ACC112 (cell line): ENCODE data around the gene GDF2.

Experiments used
- H2AFZ ChIP-seq: fragments of 200-600 bp; sonication (generic); one replicate; pipeline ENCODE4 v1.6.0; 2017; ENCODE audit warnings: antibody characterized with exemption, low read length; ENCODE audit not compliant: unreplicated experiment
- H3K27ac ChIP-seq: fragments of 200-600 bp; sonication (generic); 2 replicates; pipeline ENCODE4 v1.5.1; 2014; ENCODE audit warnings: low read depth, mild to moderate bottlenecking, antibody characterized with exemption, low read length, moderate library complexity
- H3K27me3 ChIP-seq: fragments of 200-600 bp; sonication (generic); 2 replicates; pipeline ENCODE4 v1.6.1; 2014; ENCODE audit warnings: mild to moderate bottlenecking, antibody characterized with exemption, low read length, moderate library complexity, mixed read lengths; ENCODE audit not compliant: insufficient read depth
- H3K36me3 ChIP-seq: fragments of 200-600 bp; sonication (generic); 2 replicates; pipeline ENCODE4 v1.6.1; 2016; ENCODE audit warnings: mild to moderate bottlenecking, antibody characterized with exemption, low read length, moderate library complexity, mixed read lengths; ENCODE audit not compliant: insufficient read depth
- H3K4me1 ChIP-seq: fragments of 200-600 bp; sonication (generic); one replicate; pipeline ENCODE4 v1.6.1; 2016; ENCODE audit warnings: low read length, mixed read lengths; ENCODE audit not compliant: insufficient read depth, unreplicated experiment, control insufficient read depth
- H3K4me3 ChIP-seq: fragments of 200-600 bp; sonication (generic); 2 replicates; pipeline ENCODE4 v1.5.1; 2014; ENCODE audit warnings: mild to moderate bottlenecking, low read depth, low read length
- H3K79me2 ChIP-seq: fragments of 200-600 bp; sonication (generic); one replicate; pipeline ENCODE4 v1.6.0; 2016; ENCODE audit warnings: low read length; ENCODE audit not compliant: control insufficient read depth, unreplicated experiment, insufficient read depth

The GDF2 gene

DNA sequence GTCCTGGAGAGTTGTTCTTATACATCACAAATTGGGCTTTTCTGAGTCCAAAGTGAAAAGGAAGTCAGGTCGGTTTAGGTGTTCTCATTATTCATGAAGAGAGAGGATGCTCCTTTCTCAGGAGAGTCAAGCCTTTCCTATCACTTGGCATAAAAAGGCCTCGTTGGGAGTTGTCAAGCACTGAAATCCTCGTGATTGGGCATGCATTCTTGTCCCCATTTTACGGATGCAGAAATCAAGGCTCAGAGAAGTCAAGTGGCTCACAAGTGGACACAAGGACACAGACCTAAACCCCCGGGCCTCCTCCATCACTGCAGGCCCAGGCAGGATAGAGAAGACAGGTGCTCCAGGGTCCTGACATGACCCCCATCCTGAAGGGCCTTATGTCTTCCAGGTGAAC lies 34.5 kb downstream of the GDF2 start:
- no peak overlapping the region for H3K27ac ChIP-seq
- no peaks in the 10 kb centered on the region for H3K79me2 ChIP-seq
- H3K27me3 ChIP-seq: no peaks in the 10 kb centered on the region
- H3K4me1 ChIP-seq: no peaks in the 10 kb centered on the region
- H3K36me3 ChIP-seq: no peaks in the 10 kb centered on the region
- no peak overlapping the region for H2AFZ ChIP-seq
- no peak overlapping the region for H3K4me3 ChIP-seq

- H3K27ac ChIP-seq: no peak overlapping the region
- H3K27me3 ChIP-seq: no peaks in the 10 kb centered on the region
- H3K4me1 ChIP-seq: no peaks in the 10 kb centered on the region
- no peak overlapping the region for H2AFZ ChIP-seq
- no peaks in the 10 kb centered on the region for H3K79me2 ChIP-seq
- no peak overlapping the region for H3K4me3 ChIP-seq
- H3K36me3 ChIP-seq: no peaks in the 10 kb centered on the region
Measured at GRCh38 chr10:47357131-47357582, 34.9 kb downstream of the GDF2 start.

GRCh38 chr10:47357911-47358310 lies 35.7 kb downstream of the GDF2 start:
- H3K4me3 ChIP-seq: no peak overlapping the region
- no peaks in the 10 kb centered on the region for H3K79me2 ChIP-seq
- no peak overlapping the region for H2AFZ ChIP-seq
- no peaks in the 10 kb centered on the region for H3K4me1 ChIP-seq
- no peaks in the 10 kb centered on the region for H3K27me3 ChIP-seq
- no peak overlapping the region for H3K27ac ChIP-seq
- H3K36me3 ChIP-seq: no peaks in the 10 kb centered on the region

DNA sequence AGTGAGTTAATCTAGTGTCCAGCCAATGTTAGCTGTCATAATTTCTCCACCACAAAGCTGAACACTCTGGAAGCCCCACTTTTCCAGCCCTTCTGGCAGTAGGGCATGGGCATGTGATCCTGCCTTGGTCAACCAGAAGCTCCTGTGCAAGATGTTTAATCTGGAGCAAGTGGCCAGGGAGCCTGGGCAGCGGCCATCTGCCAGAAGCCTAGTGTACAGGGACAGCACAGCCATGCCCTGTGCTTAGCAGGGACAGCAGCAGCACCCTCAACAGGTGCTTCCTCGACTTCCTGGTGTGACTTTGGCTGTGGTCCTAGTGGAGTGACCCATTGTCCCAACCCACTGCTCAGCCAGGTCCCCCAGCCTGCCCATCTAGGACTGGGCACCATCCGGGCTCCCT lies 36.2 kb downstream of the GDF2 start:
- Histone ChIP-seq H3K4me3 (no peak overlapping the region), H3K36me3 (no peaks in the 10 kb centered on the region), H3K79me2 (no peaks in the 10 kb centered on the region), H2AFZ (no peak overlapping the region), H3K4me1 (no peaks in the 10 kb centered on the region), H3K27me3 (no peaks in the 10 kb centered on the region), H3K27ac (no peak overlapping the region)

DNA sequence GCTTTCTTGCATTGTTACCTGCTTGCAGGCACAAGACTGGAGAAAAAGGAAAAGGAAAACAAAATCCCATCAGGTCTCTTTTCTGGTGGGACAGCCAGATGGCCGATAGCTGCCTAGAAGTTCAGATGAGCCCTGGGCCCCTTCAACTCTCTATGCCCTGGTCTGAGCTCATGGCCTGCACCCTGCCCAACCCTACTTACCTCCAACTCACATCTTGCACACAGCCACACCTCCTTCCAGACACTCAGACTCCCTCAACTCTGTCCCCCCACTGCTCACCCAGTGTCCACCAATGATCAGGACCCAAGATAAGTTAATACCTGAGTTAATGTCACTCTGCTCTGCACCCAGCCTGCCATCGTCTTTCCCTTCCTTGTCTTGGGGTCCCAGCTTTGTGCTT lies 36.8 kb downstream of the GDF2 start:
- Histone ChIP-seq H3K36me3 (no peaks in the 10 kb centered on the region), H3K27ac (no peak overlapping the region), H3K4me1 (no peaks in the 10 kb centered on the region), H3K27me3 (no peaks in the 10 kb centered on the region), H3K79me2 (no peaks in the 10 kb centered on the region), H2AFZ (no peak overlapping the region), H3K4me3 (no peak overlapping the region)

DNA sequence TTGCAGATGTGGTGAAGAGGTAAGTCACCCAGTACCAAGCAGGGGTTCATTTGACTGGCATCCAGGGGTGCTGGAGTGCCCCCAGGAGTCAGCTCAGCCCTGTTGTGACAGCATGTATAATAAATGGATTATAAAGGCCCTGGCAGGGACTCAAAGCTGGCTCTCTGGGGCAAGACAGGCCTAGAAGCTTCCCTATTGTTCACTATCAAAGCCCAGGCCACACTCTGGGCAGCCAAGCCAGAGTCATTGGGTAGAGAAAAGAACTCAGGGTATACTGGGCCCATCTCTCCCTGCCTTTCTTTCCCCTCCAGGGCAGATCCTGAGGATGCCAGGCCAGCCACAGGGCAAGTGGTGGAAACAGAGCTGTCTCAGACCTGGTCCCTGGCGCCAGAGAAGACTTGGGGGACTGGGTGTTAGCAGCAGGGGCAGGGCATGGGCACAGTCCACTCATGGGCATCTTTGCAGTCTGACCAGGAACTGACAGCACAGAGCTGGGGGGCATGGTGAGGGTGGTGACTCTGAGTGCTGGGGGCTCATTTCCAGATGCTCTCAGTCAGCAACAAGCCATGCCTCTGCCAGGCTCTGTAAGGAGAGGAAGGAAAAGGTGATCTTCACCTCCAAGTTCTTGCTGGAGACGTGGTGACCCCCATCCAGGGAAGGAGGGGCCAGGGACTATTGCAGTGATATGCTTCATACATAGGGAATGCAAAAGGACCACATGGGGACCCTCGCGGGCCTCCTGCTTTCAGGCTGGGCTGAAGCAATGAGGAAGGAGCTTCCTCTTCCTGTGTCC lies 37.6 kb downstream of the GDF2 start:
- Histone ChIP-seq H3K27me3 (no peaks in the 10 kb centered on the region), H3K79me2 (no peaks in the 10 kb centered on the region), H3K4me3 (no peak overlapping the region), H3K4me1 (no peaks in the 10 kb centered on the region), H2AFZ (no peak overlapping the region), H3K27ac (no peak overlapping the region), H3K36me3 (no peaks in the 10 kb centered on the region)

DNA sequence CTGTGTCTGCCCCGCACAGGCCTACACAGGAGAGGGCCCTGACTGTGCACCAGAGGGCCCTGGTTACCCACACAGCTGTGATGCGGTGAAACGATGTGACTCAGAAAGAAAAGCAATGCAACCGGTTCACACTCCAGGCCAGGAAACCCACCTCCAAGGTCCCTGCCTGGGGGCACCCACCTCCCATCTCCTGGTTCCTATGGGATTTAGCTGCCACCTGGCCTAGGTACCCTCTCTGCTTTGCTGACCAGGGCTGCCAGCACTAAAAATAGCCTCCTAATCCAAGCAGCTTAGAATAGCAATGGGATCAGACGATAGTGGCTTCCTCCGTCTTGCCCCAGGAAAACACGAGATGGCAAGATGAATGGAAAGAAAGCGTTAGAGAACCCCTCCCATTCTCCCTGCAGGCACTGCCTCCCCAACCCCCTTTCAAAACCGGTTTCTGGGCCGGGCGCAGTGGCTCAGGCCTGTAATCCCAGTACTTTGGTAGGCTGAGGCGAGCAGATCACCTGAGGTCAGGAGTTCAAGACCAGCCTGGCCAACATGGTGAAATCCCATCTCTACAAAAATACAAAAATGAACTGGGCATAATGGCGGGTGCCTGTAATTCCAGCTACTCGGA lies 38.3 kb downstream of the GDF2 start:
- Histone ChIP-seq H3K4me3 (no peak overlapping the region), H2AFZ (no peak overlapping the region), H3K79me2 (no peaks in the 10 kb centered on the region), H3K36me3 (no peaks in the 10 kb centered on the region), H3K27ac (no peak overlapping the region), H3K27me3 (peaks cover 3% of the 10 kb centered on the region; the same call in 1 of the 2 replicates), H3K4me1 (no peaks in the 10 kb centered on the region)

DNA sequence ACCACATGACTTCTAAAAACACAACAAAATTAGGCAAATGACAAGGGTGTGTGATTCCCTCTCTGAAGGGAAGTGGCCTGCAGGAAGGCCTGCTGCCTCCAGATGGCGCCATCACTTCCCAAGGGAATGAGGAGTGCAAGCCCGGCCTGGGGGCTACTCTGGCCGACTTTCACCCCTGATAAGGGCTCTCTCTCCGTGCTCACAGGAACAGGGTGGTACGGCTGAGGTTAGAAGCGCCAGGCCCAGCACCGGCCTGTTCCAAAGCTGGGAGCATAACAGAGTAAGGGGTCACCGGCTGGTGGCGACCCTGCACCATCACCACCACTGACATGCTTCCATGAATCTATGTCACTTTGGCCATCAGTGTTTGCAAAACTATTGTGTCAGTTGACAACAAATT lies 39.0 kb downstream of the GDF2 start:
- H3K4me3 ChIP-seq: no peak overlapping the region
- H3K27ac ChIP-seq: no peak overlapping the region
- H3K79me2 ChIP-seq: no peaks in the 10 kb centered on the region
- H3K27me3 ChIP-seq: peaks cover 3% of the 10 kb centered on the region; the same call in 1 of the 2 replicates
- H3K36me3 ChIP-seq: no peaks in the 10 kb centered on the region
- H3K4me1 ChIP-seq: no peaks in the 10 kb centered on the region
- no peak overlapping the region for H2AFZ ChIP-seq

- Histone ChIP-seq H3K4me1 (no peaks in the 10 kb centered on the region), H3K36me3 (no peaks in the 10 kb centered on the region), H3K79me2 (no peaks in the 10 kb centered on the region), H2AFZ (no peak overlapping the region), H3K27me3 (peaks cover 3% of the 10 kb centered on the region; the same call in 1 of the 2 replicates), H3K4me3 (no peak overlapping the region), H3K27ac (no peak overlapping the region)
Measured at GRCh38 chr10:47362199-47362598, 39.9 kb downstream of the GDF2 start.

GRCh38 chr10:47363781-47364180 lies 41.5 kb downstream of the GDF2 start:
- H3K36me3 ChIP-seq: no peaks in the 10 kb centered on the region
- peaks cover 3% of the 10 kb centered on the region; the same call in 1 of the 2 replicates for H3K27me3 ChIP-seq
- H3K79me2 ChIP-seq: no peaks in the 10 kb centered on the region
- no peaks in the 10 kb centered on the region for H3K4me1 ChIP-seq
- H3K27ac ChIP-seq: no peak overlapping the region
- no peak overlapping the region for H2AFZ ChIP-seq
- H3K4me3 ChIP-seq: no peak overlapping the region

GRCh38 chr10:47364366-47364765 lies 42.1 kb downstream of the GDF2 start:
- Histone ChIP-seq H3K27me3 (peaks cover 3% of the 10 kb centered on the region; the same call in 1 of the 2 replicates), H3K27ac (no peak overlapping the region), H2AFZ (no peak overlapping the region), H3K4me3 (no peak overlapping the region), H3K79me2 (no peaks in the 10 kb centered on the region), H3K36me3 (no peaks in the 10 kb centered on the region), H3K4me1 (no peaks in the 10 kb centered on the region)
